Lower leg skin (tissue), 3 donors: ENCODE measurements around the gene SUMO3.

Experiments
- CTCF ChIP-seq, 3 donors: fragments of 450-650 bp; IDR thresholded peaks; one replicate each; pipeline ENCODE4 v1.5.1; 2016; ENCODE audit warnings: antibody characterized with exemption in 3 of 3, mild to moderate bottlenecking in 3 of 3, moderate library complexity in 2 of 3
- POLR2A ChIP-seq, 2 donors: fragments of 450-650 bp; IDR thresholded peaks; one replicate each; pipeline ENCODE4 v1.6.1; 2016 to 2017; ENCODE audit warnings: antibody characterized with exemption in 2 of 2, mild to moderate bottlenecking in 1 of 2, moderate library complexity in 1 of 2

- TF ChIP-seq CTCF (IDR thresholded peaks at IDR 0.05) (no peak), POLR2A (IDR thresholded peaks at IDR 0.05) (no peak)
Measured at GRCh38 chr21:44837537-44837936, 19.7 kb upstream of the SUMO3 start.
